Measurements from ENCODE around the gene KANK3. TPM values are rescaled to one million over a fixed set of nuclear protein-coding genes. Genes with fewer than 3 reads are reported as not detected.

KANK3 gene
- total and polyA plus RNA-seq, 9 of the 15 experiments (the other 6 are each of a cell fraction or from before 2014, with no cell fraction given): 0.03 to 0.40 (median 0.08) TPM; not detected in 6

GRCh38 chr19:8321067-8321985 lies 21.7 kb downstream of the KANK3 start, which contains the start of the genes NDUFA7 and RPS28 (continued):
- peak; percentile 93 for TF ChIP-seq RAD51 (IDR thresholded peaks at IDR 0.05; ENCODE audit: borderline replicate concordance, low read depth)
- TF ChIP-seq FOXP4 (CRISPR knock-in tag; IDR thresholded peaks at IDR 0.05; ENCODE audit: borderline replicate concordance): no peak
- TF ChIP-seq RBM39 (optimal IDR thresholded peaks at IDR 0.05; ENCODE audit: low read depth, low read length): no peak
- TF ChIP-seq BRF2 (IDR thresholded peaks at IDR 0.05; ENCODE audit: borderline replicate concordance, insufficient read depth, insufficient read length): no peak
- TF ChIP-seq TAF9B (IDR thresholded peaks at IDR 0.05; ENCODE audit: partially characterized antibody): peak; percentile 99
- no peak for TF ChIP-seq HDAC2 (IDR thresholded peaks at IDR 0.05)
- TF ChIP-seq HMGN3 (IDR thresholded peaks at IDR 0.05; ENCODE audit: borderline replicate concordance, extremely low read depth, insufficient read length, low read depth, low read length): no peak
- no peak for TF ChIP-seq GATAD2B (IDR thresholded peaks at IDR 0.05; ENCODE audit: borderline replicate concordance)
- TF ChIP-seq PHF8 (IDR thresholded peaks at IDR 0.05; ENCODE audit: borderline replicate concordance, low read length): peak; percentile 96
- no peak for TF ChIP-seq ZKSCAN3 (CRISPR knock-in tag; IDR thresholded peaks at IDR 0.05)
- TF ChIP-seq CUX1 (CRISPR knock-in tag; IDR thresholded peaks at IDR 0.05): no peak
- peak; percentile 28 to 32; a peak in 2 of 4 replicates for TF ChIP-seq SIX5 (IDR thresholded peaks at IDR 0.05; ENCODE audit: borderline replicate concordance in 1 of 2, insufficient read depth in 1 of 2, low read depth in 1 of 2, low read length in 2 of 2)
- no peak for TF ChIP-seq IRF1 (CRISPR knock-in tag; IDR thresholded peaks at IDR 0.05; ENCODE audit: borderline replicate concordance)
- no peak for TF ChIP-seq NCOA4 (IDR thresholded peaks at IDR 0.05; ENCODE audit: partially characterized antibody)
- peak; percentile 96 for TF ChIP-seq USF1 (CRISPR knock-in tag; IDR thresholded peaks at IDR 0.05)
- TF ChIP-seq NFATC3 (IDR thresholded peaks at IDR 0.05): no peak

Measured in K562 (cell line).